Suppressor macrophage treated with lipopolysaccharide for 4 hours (primary cell): ENCODE data around the gene PACRG.

Experiments
- DNase-seq: peaks from one replicate; pipeline ENCODE4 v3.0.0-alpha.2; 2020

PACRG gene

GRCh38 chr6:163095401-163095800, 367.6 kb downstream of the PACRG start:
- no peak for DNase-seq

- DNase-seq = no peak
Observed at GRCh38 chr6:163098827-163099479, 371.2 kb downstream of the PACRG start.

GRCh38 chr6:163099621-163100171, 371.9 kb downstream of the PACRG start:
- DNase-seq = no peak

- no peak for DNase-seq
Observed at GRCh38 chr6:163100259-163100658, 372.5 kb downstream of the PACRG start.

- DNase-seq = no peak
Observed at GRCh38 chr6:163113358-163113962, 385.7 kb downstream of the PACRG start.

GRCh38 chr6:163118941-163119340, 391.2 kb downstream of the PACRG start:
- no peak for DNase-seq

DNA sequence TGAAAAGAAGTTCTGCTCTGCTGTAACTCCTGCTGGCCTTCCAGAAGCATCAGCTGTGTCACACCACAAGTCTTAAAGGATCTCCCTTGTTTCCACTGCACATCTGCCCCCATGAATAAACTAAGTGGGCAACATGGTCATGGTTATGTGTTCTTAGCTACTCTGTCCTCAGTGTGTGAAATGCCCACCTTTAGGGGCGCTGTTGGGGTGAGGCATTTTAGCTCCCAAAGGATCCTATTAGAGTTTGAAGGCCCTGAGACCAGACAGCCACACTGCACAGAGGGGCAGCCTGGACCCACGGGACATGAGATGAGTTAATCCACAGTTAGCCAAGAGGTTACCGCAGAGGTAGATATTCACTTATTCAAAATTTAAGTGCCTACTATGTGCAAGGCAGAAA, 392.4 kb downstream of the PACRG start:
- no peak for DNase-seq

- no peak for DNase-seq
Observed at GRCh38 chr6:163121270-163121669, 393.5 kb downstream of the PACRG start.

DNA sequence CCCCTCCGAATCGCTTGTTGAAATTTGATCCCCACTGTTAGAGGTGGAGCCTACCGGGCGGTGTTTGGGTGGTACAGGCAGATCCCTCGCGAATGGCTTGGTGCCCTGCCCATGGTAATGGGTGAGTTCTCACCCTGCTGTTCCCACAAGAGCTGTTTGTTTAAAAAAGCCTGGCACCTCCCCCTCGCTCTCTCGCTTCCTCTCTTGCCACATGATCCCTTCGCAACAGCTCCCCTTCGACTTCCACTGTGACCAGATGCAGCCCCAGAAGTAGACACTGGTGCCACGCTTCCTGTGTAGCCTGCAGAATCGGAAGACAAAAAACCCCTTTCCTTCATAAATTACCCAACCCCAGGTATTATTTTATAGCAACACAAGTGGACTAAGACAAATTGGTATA, 394.6 kb downstream of the PACRG start:
- peak; percentile 2 for DNase-seq

DNA sequence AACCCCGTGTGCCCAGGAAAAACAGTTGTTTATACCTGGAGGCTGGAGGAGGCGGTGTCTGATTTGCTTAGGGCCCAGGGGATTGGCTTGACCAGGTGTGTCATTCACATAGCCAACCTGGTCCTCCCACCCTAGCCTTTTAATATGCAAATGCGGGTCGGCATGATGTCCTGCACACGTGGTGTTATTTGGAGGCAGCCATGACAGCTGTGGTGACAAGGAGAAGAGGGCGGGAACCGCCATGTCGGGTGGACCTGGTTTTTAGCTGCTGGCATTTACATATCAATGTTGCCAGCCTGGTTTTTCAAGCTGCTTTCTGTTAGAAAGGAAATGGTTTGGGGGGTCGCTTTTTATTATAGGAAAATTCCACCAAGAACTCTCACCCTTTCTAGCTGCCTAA, 395.3 kb downstream of the PACRG start:
- no peak for DNase-seq

DNA sequence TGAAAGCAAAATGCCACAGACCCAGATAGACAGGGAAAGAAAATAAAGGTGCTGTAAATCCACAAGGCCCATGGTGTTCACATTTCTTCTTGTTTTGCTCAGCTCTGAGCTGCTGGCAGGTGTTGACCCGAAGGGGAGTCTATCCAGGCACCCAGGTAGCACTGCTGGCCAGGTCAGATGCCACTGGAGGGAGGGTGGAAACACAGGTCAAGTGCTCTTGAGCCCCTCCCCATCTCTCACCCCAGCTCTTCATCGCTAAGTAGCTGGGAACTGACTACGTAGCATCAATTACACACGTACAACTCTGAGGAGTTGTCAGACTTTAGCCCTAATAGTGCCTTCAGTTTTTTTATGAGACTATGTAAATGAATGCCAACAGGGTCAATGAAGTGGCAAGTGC, 399.0 kb downstream of the PACRG start:
- DNase-seq = no peak

GRCh38 chr6:163127587-163127986, 399.8 kb downstream of the PACRG start:
- DNase-seq = no peak

- no peak for DNase-seq
Observed at GRCh38 chr6:163128324-163128723, 400.6 kb downstream of the PACRG start.

DNA sequence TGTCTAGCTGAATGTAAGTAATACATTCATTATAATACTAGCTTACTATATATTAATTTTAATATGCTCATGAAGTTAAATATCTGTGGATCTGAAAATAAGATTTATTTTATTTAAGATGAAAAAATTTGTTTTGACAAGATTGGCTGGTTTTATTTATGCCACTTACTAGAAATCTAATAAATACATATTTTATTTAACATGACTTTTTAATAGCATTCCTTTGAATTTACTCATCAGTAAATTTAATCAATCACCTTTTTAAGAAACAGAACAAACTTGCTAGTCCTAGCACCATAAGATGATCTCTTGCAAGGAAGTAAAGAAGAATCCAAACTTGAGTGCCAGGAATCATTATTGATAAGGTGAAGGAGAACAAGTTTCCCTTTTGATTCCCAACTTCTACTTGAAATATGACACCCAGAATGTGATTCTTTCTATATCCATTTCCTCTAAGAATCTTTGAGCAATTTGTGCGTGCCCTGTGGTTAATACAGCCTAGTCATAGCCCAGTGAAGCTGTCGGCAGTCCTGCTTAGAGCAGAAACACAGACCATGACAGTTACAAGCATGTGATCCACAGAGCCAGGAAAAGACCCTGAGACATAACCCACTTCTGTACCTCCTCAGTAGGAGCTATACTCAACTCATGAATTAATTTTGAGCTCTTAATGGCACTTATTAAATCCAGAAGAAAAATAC, 404.4 kb downstream of the PACRG start:
- no peak for DNase-seq

- no peak for DNase-seq
Observed at GRCh38 chr6:163133017-163133416, 405.2 kb downstream of the PACRG start.

- no peak for DNase-seq
Observed at GRCh38 chr6:163133691-163134090, 405.9 kb downstream of the PACRG start.

DNA sequence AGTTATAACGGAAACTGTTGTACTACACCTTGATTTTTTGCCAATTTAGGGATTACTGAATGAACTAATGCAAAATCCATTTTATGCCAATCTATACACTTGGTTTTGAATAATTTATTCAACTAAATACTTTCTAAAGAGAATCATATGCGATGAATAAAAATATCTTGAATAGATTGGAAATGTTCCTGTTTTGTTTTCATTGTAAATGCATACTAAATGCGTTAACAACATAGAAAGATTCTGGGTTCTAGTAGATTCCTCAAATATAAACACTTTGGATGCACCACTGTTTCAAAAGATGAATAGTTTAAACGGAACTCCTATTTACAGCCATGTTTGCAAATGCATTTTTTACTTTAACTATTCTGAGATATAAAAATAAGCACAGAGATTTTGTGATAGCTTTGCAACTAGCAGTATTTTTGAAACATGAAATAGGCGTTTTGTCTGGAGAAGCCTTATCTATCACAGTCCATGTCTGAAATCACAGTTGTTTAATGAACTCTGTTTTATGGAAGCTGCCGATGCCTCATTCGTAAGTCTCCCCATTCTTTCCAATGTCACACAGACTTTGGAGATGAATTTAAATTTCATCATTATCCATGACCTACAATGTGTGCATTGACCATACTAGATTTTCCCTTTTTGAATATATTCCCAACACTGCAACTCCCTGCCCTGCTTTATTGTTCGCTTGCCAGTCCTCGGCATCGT, 409.1 kb downstream of the PACRG start:
- DNase-seq = no peak

GRCh38 chr6:163137398-163137881, 409.7 kb downstream of the PACRG start:
- no peak for DNase-seq

DNA sequence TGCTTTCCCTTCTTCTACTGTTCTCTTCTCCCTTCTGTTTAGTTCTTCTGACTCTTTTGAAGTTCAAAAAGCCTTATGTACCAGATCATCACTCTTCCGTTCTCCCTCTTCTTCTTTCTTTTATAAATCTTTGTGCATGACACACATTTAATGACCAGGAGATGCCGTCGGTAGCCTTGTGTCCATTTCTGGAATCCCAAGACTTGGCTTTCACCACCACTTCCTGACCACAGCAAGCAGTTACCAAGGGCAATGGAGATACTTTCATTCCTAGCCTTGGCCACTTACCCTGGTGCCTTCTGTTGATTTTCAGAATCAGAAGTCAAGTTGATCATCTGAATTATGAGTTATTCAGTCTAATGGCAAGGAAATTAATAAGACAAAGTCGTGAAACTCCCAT, 418.3 kb downstream of the PACRG start:
- DNase-seq = no peak

DNA sequence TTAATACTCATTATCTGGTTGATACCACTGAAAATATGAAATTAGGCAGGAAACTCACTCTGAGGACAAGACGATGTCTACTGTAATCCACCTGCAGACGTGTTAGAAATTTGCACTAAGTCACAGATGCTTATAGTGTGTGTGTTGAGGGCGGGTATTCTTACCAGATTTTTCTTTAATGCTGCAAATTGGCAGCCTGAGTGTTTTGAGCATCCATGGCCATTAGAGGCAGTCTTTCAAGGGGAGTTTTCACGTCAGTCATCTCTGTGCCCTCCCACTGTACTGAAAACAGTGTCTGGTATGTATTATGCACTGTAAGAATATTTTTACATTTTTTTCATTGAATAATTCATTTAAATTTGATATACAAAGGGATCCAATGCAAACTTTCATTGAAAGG, 420.2 kb downstream of the PACRG start:
- no peak for DNase-seq

DNA sequence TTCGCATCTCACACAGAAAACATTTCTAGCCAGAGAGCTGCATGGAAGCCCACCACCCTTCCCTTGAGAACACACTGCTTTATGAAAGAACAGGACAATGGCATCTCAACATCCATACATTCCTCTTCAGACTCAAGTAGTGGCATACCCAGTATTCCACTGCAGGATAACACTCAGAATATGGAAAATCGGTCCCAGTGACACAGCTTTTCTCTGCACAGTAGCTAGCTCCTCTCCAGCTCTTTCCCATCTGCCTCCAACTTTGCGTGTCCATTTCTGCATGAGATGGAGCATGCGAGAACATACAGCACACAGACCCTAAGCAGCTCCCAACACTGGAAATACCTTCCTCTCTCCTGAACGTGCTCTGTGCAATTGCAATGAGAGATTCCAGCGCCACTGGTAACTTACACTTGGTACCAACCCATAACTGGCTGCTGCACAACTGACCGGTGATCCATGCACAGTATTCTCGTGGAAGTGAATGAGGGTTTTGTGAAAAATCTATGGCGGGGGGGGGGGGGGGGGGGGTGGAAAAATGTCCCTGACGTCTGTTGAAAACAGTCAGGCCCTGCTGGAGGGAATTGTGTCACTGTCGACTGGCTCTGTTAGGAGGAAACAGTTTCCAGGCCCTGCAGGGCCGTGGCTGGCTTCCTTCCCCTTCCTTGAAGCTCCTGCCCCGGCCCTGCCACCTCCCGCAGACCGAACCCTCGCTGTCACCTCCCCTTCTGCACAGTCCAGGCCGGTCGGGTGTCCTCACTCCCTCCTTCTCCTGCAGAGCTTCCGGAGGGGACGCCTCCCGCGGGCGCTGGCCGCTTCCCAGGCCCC, 420.9 kb downstream of the PACRG start:
- DNase-seq = no peak

GRCh38 chr6:163149279-163149848, 421.6 kb downstream of the PACRG start:
- no peak for DNase-seq
